Erythroblast (primary cell): ENCODE data around the gene NID2.

Experiments used
- DNase-seq, 2 experiments: peaks; one replicate each; lab custom pipeline; 2025; lab: John Stamatoyannopoulos, UW
- GATA1 ChIP-seq: IDR thresholded peaks from 2 replicates; pipeline ENCODE4 v1.6.1; 2011; ENCODE audit warnings: low read depth, mild to moderate bottlenecking, control low read depth, low read length, moderate library complexity
- POLR2A ChIP-seq: IDR thresholded peaks from 2 replicates; pipeline ENCODE4 v1.6.1; 2011; ENCODE audit warnings: mild to moderate bottlenecking, low read length

The NID2 gene

DNA sequence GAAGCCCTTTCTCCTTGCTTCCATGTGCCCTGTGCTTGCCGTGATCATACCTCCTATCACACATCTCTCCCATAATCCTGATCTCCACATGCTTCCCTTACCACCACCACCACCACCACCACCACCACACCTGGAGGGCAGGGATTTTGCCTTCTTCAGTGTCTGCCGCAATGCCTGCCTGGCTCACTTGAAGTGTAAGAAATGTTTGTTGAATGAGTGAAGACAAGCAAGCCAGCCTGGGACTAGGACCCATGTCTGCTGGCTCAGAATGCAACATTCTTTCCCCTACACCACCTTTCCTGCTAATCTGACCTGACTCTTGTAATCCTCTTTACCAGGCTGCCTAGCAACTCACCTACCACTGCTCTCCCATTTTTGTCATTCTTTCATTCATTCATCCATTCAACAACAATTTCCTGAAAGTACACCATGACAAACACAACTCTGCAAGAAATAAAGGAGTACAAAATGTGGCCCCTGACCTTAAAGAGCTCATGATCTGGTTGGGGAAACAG is 3.5 kb upstream of the NID2 start:
- TF ChIP-seq GATA1 (no peak), POLR2A (no peak)
- no peak for DNase-seq

DNA sequence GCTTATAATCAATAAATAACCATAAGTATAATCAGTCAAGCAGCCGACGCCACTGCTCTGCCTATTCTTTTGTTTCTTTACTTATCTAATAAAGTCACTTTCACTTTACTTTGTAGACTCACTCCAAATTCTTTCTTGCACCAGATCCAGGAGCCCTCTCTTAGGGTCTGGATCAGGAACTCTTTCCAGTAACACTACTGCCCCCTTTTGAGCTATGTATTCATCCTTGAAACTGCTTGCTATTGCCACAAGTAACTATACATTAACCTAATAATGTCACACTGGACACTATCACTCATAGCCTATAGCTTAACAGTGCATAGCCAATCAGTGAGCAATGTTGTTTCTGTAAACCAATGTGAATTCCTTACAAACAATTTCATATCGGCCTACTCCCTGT is 2.8 kb upstream of the NID2 start:
- TF ChIP-seq GATA1 (no peak), POLR2A (no peak)
- peak; percentile 10 to 20 for DNase-seq

DNA sequence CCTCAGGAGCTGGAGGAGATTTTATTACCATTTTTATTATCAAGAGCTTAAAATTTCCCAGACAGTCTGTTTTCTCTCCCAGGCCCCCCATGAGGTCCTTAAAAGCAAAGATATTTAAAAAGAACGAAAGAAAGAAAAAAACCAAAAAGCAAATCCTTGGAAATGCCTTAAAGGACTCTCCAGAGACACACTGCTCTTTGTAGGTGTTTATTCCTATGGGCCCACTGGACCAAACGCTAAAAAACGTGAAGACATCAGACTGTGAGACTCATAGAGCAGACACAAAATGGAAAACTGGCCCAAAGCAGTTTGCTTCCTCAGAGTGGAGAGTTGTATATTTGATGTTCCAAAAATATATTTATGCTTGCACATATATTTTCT is 1.2 kb upstream of the NID2 start:
- DNase-seq, result no peak
- TF ChIP-seq GATA1 (no peak), POLR2A (no peak)

DNA sequence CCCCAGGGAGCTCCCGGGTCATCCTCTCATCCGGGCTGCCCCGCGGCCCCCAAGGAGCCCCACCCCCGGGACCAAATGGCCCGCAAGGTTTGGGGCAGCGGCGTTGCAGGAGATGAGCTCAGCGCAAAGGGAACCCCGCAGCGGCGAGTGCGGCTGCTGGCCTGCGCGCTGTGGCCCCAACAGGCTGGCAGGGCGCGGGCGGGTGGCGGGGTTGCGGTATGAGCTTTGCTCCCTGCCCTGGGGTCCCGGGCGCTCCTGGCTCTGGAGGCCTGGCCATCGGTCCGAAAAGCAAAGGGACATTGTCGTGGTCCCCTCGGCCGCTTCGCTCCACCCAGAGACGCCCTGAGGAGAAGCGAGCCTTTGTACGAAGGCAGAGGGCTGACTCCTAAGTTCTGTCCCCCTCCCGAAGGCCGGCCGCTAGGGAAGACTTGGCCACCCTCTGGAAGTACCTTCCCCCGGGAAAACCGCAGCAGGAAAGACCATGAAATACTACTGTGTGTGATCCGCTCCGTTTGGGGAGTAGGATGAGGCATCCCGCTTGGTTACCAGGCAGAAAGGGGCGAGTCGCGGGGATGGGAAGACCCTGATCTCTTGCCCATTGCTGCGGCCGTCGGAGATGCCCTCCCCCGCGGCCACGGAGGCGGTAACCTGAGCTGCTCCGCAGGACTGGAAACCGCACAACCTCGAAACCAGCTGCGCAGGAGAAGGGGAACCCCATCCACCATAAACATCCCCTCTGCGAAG is 620 bp upstream of the NID2 start:
- peak; percentile 52 to 61 for DNase-seq

DNA sequence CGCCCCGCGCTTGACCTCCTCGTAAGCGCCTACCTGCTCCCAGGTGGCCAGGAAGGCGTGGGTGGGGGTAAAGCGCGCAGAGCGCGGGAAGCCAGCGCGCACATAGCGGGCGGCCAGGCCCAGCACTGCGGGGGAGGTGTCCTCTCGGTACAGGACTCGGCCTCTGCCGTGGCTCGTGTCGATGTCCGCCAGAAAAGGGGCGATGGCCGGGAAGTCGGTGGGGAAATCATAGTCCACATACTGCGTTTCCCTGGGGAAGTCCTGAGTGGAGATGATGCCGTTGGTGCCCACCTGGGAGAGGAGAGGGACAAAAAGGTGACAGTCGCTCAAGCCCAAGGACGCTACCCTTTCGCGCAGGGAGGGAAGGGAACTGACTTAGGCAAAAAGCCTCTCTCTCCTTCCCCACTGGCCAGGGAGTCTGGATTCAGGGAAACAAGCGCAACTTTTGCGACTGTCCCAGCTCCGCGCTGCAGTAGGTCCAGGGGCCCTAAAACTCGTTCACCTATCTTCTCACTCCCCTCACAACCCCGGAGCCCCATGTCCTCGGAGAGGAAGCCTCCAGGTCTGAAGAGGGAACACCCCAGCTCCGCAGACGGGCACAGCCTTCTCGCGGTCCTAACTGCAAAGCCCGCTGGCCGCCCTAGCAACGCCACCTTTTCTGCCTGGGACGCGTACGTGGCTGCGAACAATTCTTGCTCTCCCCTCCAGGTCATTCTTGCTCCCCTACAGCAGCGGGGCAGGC is 815 bp downstream of the NID2 start:
- no peak for TF ChIP-seq GATA1
- no peak for TF ChIP-seq POLR2A
- DNase-seq, result peak; percentile 16 to 26

More for the DNA sequence above, 620 bp upstream of the NID2 start:
- no peak for TF ChIP-seq POLR2A
- no peak for TF ChIP-seq GATA1

DNA sequence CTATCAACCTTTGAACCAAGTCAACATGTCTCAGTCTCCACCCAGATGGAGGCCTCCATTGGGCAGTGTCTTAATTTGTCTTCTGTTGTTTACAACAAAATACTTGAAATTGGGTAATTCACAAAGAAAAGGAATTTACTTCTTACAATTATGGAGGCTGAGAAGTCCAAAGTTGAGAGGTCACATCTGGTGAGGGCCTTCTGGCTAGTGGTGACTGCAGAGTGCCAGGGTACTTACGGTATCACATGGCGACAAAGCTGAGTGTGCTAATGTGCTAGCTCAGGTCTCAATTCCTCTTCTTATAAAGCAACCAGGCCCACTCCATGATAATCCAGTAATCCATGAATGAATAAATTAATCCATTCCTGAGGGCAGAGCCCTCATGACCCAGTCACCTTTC is 4.7 kb downstream of the NID2 start:
- TF ChIP-seq POLR2A (no peak), GATA1 (no peak)
- no peak for DNase-seq

DNA sequence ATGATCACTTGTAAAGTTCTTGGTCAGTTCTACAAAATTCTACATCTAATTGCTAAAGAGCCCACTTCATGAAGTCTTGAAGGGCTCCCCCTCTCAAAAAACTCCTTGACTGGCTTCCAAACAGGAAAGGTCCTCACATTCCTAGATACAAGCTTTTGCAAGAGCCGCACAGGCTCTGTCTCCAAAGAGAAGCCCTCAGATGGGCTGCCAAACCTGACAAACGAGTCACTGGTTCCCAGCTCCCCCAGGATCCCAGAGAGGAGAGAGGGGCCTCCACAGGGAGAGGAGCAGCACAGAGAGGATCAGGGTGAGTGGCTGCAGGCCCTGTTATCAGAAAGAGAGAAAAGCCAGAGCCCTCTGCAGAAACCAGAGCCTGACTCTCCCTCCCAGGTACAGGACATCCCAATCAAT is 5.8 kb downstream of the NID2 start:
- no peak for TF ChIP-seq GATA1
- TF ChIP-seq POLR2A, result no peak
- no peak for DNase-seq

DNA sequence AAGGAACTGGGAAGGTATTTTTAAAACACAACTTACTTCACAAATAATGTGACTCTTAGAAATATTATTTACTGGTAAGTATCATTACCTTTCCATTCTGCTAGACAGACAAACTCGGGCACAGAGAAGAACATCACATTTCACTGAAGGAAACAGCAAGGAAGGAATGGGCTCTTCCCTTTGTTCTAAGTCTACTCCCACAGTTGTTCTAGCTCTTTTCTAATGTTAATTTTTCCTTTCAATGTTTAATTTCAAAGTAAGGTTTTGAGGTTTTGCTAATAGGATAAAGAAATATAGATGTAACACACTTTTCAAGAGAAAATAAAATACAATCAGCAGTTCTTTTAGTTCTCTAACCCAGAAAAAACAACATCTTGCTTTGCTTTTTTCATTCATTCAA is 7.0 kb downstream of the NID2 start:
- DNase-seq, result no peak
- no peak for TF ChIP-seq POLR2A
- TF ChIP-seq GATA1, result no peak

DNA sequence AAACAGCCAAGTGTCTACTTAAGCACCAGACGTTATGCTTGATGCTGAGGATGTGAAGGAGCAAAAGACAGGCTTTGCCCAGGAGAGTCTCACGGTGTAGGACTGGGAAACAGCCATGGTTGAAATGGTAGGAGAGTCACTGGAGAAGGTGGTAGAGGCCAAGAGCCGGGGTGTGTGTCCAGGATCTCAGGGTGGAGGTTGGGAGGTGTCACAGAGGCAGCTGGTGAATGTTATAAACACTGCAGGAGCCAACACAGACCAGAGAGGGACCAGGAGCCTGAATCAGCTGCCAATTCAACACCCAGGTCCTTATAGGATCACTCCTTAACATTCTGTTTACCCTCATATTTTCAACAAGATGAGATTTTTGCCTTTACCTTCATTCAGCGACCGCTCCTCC is 7.5 kb downstream of the NID2 start:
- TF ChIP-seq POLR2A, result no peak
- no peak for TF ChIP-seq GATA1
- no peak for DNase-seq

DNA sequence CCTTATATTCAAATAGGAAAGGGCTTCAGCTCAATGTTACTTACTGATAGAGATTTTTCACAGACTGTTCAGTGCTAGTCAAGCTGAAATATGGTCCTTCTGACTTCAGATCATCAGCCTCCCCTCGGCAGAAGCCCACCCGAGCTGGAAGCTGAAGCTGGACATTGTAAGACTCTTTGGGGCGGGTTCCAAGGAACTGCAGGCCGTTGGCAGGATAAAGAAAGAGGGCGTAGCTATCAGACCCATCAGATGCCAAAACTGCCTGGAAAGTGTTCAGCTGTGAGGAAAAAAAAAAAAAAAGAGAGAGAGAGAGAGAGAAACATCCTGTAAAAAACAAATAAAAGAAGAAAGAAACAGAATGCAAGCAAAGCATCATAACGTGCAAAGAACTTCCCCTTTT is 8.8 kb downstream of the NID2 start:
- TF ChIP-seq POLR2A, result no peak
- peak; percentile 11 to 41 for DNase-seq

DNA sequence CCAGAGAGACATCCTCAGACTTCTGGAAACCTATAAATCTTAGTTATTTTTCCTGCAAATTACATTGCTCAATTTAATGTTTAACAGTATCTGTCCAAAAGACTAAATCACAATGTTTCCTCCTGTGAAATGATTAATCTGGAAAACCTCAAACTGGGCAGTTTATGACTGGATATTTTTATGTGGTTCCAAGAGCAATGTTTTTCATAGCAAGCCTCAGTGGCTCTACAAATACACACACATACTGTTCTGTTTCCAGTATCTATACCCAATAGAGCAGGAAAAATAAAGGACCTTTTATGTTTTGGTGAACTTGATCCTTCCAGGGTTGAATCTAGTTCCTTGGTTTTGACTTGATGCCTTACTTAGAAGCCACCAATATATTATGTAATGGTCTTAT is 9.2 kb downstream of the NID2 start:
- DNase-seq, result no peak
- TF ChIP-seq GATA1 (no peak), POLR2A (no peak)

DNA sequence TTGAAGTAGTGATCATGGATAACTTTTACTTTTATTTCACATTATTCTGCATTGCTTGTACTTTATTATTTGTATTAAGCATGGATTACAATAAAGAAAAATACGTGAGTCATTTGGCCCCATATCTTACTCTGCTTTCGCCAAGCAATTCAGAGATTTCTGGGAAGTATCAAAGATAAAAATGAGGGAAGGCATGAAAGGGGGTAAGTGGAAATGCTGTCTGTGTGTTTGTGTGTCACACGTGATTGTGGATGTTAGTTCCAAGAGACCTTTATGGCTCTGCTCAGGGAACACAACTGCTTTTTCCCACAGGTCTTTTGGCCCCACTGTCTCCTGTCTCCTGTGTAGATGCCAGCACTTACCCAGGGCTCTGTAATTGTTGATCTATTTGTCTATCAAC is 10.5 kb downstream of the NID2 start:
- no peak for DNase-seq

DNA sequence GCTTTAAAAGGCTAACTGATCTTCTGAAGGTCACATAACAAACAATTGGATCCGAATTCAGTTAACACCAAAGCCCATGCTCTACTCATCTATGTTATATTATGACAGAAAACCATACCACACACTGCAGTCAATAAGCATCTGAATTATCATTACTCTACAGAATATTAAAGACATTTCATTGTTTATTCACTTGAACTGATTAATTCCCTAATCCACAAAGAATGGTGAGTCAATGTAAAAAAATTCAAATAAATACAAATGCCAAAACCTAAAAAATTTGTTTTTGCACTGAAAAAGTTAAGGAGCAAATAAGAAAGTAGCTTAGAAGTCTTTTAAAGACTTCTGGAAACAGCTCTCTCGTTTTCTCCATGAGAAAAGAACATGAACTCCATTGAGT is 13.7 kb downstream of the NID2 start:
- DNase-seq, result no peak

More for the DNA sequence above, 10.5 kb downstream of the NID2 start:
- TF ChIP-seq POLR2A (no peak), GATA1 (no peak)

DNA sequence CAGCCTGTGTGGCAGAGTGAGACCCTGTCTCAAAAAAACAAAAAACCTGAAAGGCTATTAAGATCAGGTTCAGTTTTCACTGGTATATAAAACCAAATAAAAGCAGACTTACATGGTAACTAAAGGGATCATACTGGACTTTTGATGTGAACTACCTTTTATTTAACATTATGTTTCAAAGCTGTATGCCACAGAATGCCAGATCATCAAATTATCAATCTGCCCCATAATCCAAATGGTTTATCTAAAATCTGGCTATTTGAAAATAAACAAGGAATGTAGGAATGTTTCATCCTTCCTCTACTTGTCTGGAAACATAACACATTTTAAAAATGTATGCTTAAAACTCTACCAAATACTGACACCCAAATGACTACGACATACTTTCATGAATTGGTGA is 14.2 kb downstream of the NID2 start:
- TF ChIP-seq GATA1, result no peak
- TF ChIP-seq POLR2A, result no peak
- no peak for DNase-seq

More for the DNA sequence above, 13.7 kb downstream of the NID2 start:
- TF ChIP-seq POLR2A, result no peak
- TF ChIP-seq GATA1, result no peak

DNA sequence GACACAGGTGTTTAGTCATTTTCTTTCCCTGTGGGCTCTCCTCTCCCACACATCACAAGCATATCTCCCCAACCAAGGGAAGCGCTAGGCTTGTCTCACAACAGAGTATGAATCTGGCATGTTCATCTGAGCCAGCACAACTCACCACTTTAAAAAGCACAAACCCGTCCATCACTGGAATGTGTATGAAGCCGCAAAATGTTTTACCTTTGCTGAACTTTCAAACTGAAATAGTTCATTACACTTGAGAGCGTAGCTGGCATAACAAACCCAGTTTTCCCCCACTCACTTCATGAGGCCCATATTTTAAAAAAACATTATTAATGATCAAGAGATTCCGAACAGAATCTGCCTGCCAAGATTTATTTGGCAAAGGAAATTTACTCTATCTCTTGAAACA is 15.8 kb downstream of the NID2 start:
- no peak for TF ChIP-seq POLR2A
- TF ChIP-seq GATA1, result no peak
- DNase-seq, result no peak
